ENCODE measurements around the gene CFD.

- no peak for TF ChIP-seq CTCF (IDR thresholded peaks at IDR 0.05)
- TF ChIP-seq POLR2A (IDR thresholded peaks at IDR 0.05) = no peak
These were observed 17.4 kb downstream of the CFD start for GRCh38 chr19:876780-877314.

Measured in esophagus squamous epithelium (tissue), 4 donors.